GM19240 (cell line): ENCODE results near the gene JAM3.

Experiments used
- DNase-seq: peaks from one replicate; pipeline ENCODE4 v3.0.0; 2011; ENCODE audit warnings: low spot score; ENCODE audit not compliant: insufficient read length

The JAM3 gene

GRCh38 chr11:134144744-134145143, 75.9 kb downstream of the JAM3 start:
- no peak for DNase-seq

- DNase-seq, result no peak
Observed at GRCh38 chr11:134145715-134146114, 76.8 kb downstream of the JAM3 start.

- no peak for DNase-seq
Observed at GRCh38 chr11:134146598-134146997, 77.7 kb downstream of the JAM3 start.

GRCh38 chr11:134149371-134149770, 80.5 kb downstream of the JAM3 start:
- no peak for DNase-seq

- no peak for DNase-seq
Observed at GRCh38 chr11:134150195-134150903, 81.5 kb downstream of the JAM3 start.

GRCh38 chr11:134151083-134151747, 82.3 kb downstream of the JAM3 start:
- DNase-seq, result no peak

GRCh38 chr11:134152696-134153095, 83.8 kb downstream of the JAM3 start:
- no peak for DNase-seq

GRCh38 chr11:134153147-134153905, 84.5 kb downstream of the JAM3 start:
- no peak for DNase-seq

- no peak for DNase-seq
Observed at GRCh38 chr11:134154441-134154840, 85.6 kb downstream of the JAM3 start.

- no peak for DNase-seq
Observed at GRCh38 chr11:134155456-134155855, 86.6 kb downstream of the JAM3 start.

- no peak for DNase-seq
Observed at GRCh38 chr11:134155946-134156865, 87.3 kb downstream of the JAM3 start.

- DNase-seq, result no peak
Observed at GRCh38 chr11:134157451-134157850, 88.6 kb downstream of the JAM3 start.

- no peak for DNase-seq
Observed at GRCh38 chr11:134158023-134158422, 89.2 kb downstream of the JAM3 start.

- DNase-seq, result no peak
Observed at GRCh38 chr11:134159652-134160051, 90.8 kb downstream of the JAM3 start.

GRCh38 chr11:134164490-134165370, 95.9 kb downstream of the JAM3 start:
- DNase-seq, result no peak

GRCh38 chr11:134170177-134170918, 101.5 kb downstream of the JAM3 start:
- DNase-seq, result no peak

- no peak for DNase-seq
Observed at GRCh38 chr11:134170919-134171281, 102.0 kb downstream of the JAM3 start.

GRCh38 chr11:134171951-134172350, 103.1 kb downstream of the JAM3 start:
- no peak for DNase-seq

- no peak for DNase-seq
Observed at GRCh38 chr11:134173296-134173695, 104.4 kb downstream of the JAM3 start.

GRCh38 chr11:134176284-134176683, 107.4 kb downstream of the JAM3 start:
- no peak for DNase-seq
